C4-2B (cell line): Measurements from ENCODE around the gene PDLIM5.
A peak's percentile ranks its signal among the peaks of the same experiment; 100 is the strongest.

Experiments
- H3K27ac ChIP-seq: fragments of 450-650 bp; 2 replicates; pipeline ENCODE4 v1.5.1; 2017
- ZFX ChIP-seq: fragments of 450-650 bp; IDR thresholded peaks from 2 replicates; pipeline ENCODE4 v1.6.1; 2017
- TF ChIP-seq, protein P1 (sequence below): fragments of 450-650 bp; conservative IDR thresholded peaks from 2 replicates; pipeline ENCODE4 v1.5.1; 2017; ENCODE audit warnings: mild to moderate bottlenecking

Gene PDLIM5

DNA sequence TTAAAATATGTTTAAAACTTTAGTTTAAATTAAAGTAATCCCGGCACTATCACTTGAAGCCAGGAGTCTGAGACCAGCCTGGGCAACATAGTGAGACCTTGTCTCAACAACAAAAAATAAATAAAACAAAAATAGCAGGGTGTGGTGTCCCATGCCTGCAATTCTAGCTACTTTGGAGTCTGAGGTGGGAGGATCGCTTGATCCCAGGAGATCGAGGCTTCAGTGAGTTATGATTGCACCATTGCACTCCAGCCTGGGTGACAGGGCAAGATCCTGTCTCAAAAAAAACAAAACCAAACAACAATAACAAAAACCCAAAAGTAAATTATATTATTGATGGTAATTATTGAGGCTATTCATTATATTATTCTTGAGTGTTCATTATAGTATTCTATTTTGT is 9.9 kb upstream of the PDLIM5 start:
- no peak overlapping the region for H3K27ac ChIP-seq
- TF ChIP-seq ZFX: no peak
- TF ChIP-seq, protein P1, sequence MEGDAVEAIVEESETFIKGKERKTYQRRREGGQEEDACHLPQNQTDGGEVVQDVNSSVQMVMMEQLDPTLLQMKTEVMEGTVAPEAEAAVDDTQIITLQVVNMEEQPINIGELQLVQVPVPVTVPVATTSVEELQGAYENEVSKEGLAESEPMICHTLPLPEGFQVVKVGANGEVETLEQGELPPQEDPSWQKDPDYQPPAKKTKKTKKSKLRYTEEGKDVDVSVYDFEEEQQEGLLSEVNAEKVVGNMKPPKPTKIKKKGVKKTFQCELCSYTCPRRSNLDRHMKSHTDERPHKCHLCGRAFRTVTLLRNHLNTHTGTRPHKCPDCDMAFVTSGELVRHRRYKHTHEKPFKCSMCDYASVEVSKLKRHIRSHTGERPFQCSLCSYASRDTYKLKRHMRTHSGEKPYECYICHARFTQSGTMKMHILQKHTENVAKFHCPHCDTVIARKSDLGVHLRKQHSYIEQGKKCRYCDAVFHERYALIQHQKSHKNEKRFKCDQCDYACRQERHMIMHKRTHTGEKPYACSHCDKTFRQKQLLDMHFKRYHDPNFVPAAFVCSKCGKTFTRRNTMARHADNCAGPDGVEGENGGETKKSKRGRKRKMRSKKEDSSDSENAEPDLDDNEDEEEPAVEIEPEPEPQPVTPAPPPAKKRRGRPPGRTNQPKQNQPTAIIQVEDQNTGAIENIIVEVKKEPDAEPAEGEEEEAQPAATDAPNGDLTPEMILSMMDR: no peak

DNA sequence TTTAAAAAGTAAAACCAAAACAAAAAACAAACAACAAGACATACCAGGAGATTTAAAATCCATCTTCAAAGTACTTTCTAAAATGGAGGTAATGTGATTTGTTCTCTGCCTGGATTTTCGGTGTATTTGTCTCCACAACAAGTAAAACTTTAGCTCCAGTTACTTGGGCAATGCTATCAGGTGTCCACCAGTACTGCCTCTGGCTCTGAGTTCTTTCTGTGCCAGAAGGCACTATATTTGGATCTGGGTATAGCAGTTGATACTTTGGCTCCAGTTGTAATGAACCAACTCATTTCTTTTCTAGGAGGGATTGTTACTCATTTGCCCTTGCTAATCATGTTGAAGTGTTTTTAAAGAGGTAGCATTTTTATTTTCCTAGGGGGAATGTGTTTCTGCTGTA is 9.5 kb upstream of the PDLIM5 start:
- no peak overlapping the region for H3K27ac ChIP-seq
- TF ChIP-seq, protein P1: no peak
- TF ChIP-seq ZFX: no peak

DNA sequence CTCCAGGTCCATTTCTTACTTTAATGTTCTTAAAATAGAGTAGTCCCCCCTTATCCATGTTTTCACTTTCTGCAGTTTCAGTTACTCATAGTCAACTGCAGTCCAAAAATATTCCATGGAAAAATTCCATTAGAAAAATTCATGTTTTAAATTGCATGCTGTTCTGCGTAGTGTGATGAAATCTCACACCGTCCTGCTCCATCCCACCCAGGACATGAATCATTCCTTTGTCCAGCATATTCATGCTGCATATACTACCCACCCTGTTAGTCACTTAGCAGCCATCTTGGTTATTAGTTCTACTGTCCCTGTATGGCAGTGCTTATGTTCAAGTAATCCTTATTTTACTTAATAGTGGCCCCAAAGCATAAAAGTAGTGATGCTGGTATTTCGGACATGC is 5.4 kb upstream of the PDLIM5 start:
- H3K27ac ChIP-seq: no peak overlapping the region

DNA sequence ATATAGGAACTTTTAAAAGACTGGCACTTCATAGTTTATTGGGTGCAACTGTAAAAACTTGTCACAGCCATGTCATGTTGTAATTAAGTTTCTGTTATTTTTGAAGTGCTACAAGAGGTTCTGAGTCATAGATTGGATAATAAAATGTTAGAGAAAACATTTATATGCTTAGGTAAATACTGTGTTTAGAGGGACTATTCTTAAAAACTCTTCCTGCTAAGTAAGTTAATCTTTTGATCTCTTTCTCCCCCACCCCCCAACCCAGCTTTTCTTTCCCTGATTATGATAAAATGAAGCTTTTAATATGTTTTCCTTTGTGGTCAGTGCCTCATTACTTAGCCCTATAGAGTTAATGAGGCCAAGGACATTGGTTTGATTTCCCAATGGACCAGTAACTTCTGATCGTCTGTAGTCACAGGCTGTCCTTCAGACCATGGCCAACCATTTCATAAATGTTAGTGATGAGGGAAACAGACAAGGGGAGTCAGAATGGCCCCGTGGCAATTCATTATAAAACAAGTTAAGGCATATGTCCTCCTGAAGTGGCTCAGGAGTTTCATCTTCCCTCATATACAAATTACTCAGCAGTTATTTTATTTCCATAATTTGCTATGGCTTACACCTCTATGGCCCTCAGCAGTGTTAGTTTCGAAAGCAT is 3.9 kb upstream of the PDLIM5 start:
- no peak for TF ChIP-seq ZFX
- TF ChIP-seq, protein P1: no peak

More for the DNA sequence above, 5.4 kb upstream of the PDLIM5 start:
- no peak for TF ChIP-seq ZFX
- TF ChIP-seq, protein P1: no peak

DNA sequence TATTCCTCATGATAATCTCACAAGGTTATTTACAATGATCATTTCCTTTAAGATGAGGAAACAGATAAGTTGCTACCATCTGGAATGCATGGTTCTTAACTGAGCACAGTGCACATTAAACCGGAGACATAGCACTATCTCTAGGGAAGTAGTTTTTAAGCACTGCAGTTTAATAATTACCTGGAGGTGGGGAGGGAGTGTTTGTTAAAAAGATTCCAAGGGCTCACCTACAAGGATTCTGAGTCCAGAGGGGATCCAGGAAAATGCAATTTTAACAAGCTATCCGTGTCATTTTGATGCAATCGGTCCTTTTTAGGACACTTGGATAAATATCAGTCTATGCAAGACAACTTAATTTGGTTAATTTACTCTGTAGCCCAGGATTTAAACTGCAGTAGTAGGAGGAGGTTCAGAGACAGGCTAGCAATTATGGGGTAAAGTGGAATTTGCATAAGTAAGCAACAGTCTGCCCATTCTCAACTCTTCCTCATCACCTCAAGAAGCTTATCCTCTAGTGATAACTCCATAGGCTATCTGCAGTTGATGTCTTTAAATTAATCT is 2.8 kb upstream of the PDLIM5 start:
- TF ChIP-seq ZFX: no peak
- TF ChIP-seq, protein P1: no peak
- no peak overlapping the region for H3K27ac ChIP-seq

More for the DNA sequence above, 3.9 kb upstream of the PDLIM5 start:
- H3K27ac ChIP-seq: no peak overlapping the region

DNA sequence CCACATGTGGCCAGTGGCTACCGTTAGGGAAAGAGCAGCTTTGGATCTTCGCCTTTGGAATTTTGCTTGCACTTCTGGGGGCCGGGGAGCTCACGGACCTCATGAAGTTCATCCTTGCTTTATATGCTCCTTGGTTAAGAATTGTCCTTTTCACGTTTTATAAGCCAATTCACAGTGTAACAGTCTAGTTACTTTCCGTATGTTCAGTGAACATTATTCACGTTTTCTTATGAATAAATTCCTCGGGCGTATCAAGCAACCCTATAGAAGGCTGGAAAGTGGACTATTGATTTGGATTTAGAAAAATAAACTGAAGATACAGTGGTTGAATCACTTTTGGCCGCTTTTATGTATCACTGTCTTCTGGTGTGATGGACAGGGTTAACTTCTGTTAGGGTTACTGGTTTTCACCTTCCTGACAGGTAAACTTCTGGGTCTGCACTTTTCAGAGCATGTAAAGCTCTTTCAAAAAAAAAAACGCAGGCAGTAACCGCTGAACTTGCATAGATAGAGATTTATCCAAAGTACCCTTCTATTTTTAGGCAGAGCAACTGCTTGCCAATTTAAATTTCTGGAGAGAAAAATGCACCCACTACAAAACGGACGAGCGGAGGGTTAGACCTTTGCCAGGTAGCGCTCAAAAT is 569 bp upstream of the PDLIM5 start:
- peak overlapping the region; percentile 86 for H3K27ac ChIP-seq
- TF ChIP-seq ZFX: no peak
- TF ChIP-seq, protein P1: no peak
